ENCODE measurements around the gene RAB20. TPM values are rescaled to one million over a fixed set of nuclear protein-coding genes. Genes with fewer than 3 reads are reported as not detected.

Gene RAB20
- total and polyA plus RNA-seq, 2 donors (not counting 1 experiment from before 2014, with no cell fraction given): 2.4 to 4.6 TPM

DNA sequence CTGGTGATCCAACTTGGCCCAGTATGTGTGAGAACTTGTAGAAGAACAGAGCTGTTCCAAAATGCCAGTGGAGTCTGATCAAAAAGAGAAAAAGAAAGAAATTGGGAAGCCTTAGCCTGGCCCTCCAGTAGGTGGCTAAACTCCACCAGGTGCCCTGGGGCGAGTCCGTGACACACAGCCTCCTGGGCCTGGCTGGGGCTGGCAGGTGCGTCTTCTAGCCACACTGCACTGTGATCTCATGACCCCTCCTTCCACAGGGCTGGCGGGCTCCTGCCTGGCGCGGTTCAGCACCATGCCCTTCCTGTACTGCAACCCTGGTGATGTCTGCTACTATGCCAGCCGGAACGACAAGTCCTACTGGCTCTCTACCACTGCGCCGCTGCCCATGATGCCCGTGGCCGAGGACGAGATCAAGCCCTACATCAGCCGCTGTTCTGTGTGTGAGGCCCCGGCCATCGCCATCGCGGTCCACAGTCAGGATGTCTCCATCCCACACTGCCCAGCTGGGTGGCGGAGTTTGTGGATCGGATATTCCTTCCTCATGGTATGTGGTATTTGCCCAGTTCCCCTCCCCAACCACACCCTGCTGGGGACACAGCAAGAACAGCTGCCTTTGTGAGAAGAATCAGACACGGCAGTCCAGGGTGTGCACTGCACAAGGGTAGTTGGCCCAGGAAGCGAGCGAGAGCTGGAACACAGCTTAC is 53.7 kb downstream of the RAB20 start:
- DNase-seq: no peak
- Histone ChIP-seq H3K27me3 (replicated peaks in 1 of 4; ENCODE audit: control extremely low read depth in 1 of 4, control insufficient read depth in 3 of 4, insufficient read depth in 4 of 4, low read length in 3 of 4) (no peaks in the 10 kb centered on the region), H3K9me3 (ENCODE audit: control extremely low read depth in 1 of 3, control insufficient read depth in 2 of 3, insufficient read depth in 1 of 3, low read length in 2 of 3) (no peaks in the 10 kb centered on the region), H3K4me3 (ENCODE audit: control extremely low read depth in 1 of 5, extremely low read depth in 1 of 5, insufficient read depth in 1 of 5, low read depth in 2 of 5, low read length in 4 of 5) (no peak overlapping the region), H3K36me3 (replicated peaks in 1 of 2; ENCODE audit: control extremely low read depth in 1 of 2, control insufficient read depth in 1 of 2, extremely low read depth in 1 of 2, insufficient read depth in 2 of 2, low read length in 1 of 2) (no peaks in the 10 kb centered on the region), H3K4me1 (ENCODE audit: control insufficient read depth in 2 of 2, insufficient read depth in 2 of 2, low read length in 2 of 2) (no peaks in the 10 kb centered on the region), H3K79me2 (ENCODE audit: control insufficient read depth, insufficient read depth, low read length) (no peaks in the 10 kb centered on the region), H3K4me2 (replicated peaks; ENCODE audit: low read depth, low read length, poor library complexity, severe bottlenecking) (no peak overlapping the region), H2AFZ (ENCODE audit: insufficient read depth, low read depth, low read length, poor library complexity, severe bottlenecking) (no peak overlapping the region), H3K9ac (ENCODE audit: low read length) (no peak overlapping the region), H3K27ac (ENCODE audit: low read length in 2 of 2) (no peak overlapping the region), H4K20me1 (ENCODE audit: control insufficient read depth, insufficient read depth, low read length, poor library complexity, severe bottlenecking) (no peaks in the 10 kb centered on the region)
- ATAC-seq (ENCODE audit: low read depth): no peak
- intact Hi-C loops (cut with micrococcal nuclease): no loop called here
- ChIA-PET CTCF (no interaction called here), POLR2A (no interaction called here)
- H3K9me3 Mint-ChIP-seq (ENCODE audit: insufficient read depth): no peaks in the 10 kb centered on the region
- H3K27me3 Mint-ChIP-seq: peaks cover 4% of the 10 kb centered on the region
- 89% methylated on average over 21 of the region's 23 CpGs for WGBS (ENCODE audit: insufficient coverage)
- no peak overlapping the region for H3K4me3 Mint-ChIP-seq
- peaks cover 4% of the 10 kb centered on the region for H3K4me1 Mint-ChIP-seq
- H3K27ac Mint-ChIP-seq: no peak overlapping the region
- TF ChIP-seq EZH2 (IDR thresholded peaks at IDR 0.05; ENCODE audit: borderline replicate concordance, insufficient read depth, low read depth, low read length, poor library complexity, severe bottlenecking): no peak
- no peak for TF ChIP-seq CTCF (IDR thresholded peaks at IDR 0.05)

- ChIA-PET POLR2A (no interaction called here), CTCF (no interaction called here)
- Histone ChIP-seq H3K36me3 (replicated peaks in 1 of 2; ENCODE audit: control extremely low read depth in 1 of 2, control insufficient read depth in 1 of 2, extremely low read depth in 1 of 2, insufficient read depth in 2 of 2, low read length in 1 of 2) (no peaks in the 10 kb centered on the region), H3K79me2 (ENCODE audit: control insufficient read depth, insufficient read depth, low read length) (no peaks in the 10 kb centered on the region), H3K9me3 (ENCODE audit: control extremely low read depth in 1 of 3, control insufficient read depth in 2 of 3, insufficient read depth in 1 of 3, low read length in 2 of 3) (no peaks in the 10 kb centered on the region), H4K20me1 (ENCODE audit: control insufficient read depth, insufficient read depth, low read length, poor library complexity, severe bottlenecking) (no peaks in the 10 kb centered on the region), H3K9ac (ENCODE audit: low read length) (no peak overlapping the region), H3K4me2 (replicated peaks; ENCODE audit: low read depth, low read length, poor library complexity, severe bottlenecking) (no peak overlapping the region), H3K27ac (ENCODE audit: low read length in 2 of 2) (no peak overlapping the region), H3K27me3 (replicated peaks in 1 of 4; ENCODE audit: control extremely low read depth in 1 of 4, control insufficient read depth in 3 of 4, insufficient read depth in 4 of 4, low read length in 3 of 4) (no peaks in the 10 kb centered on the region), H3K4me3 (ENCODE audit: control extremely low read depth in 1 of 5, extremely low read depth in 1 of 5, insufficient read depth in 1 of 5, low read depth in 2 of 5, low read length in 4 of 5) (no peak overlapping the region), H2AFZ (ENCODE audit: insufficient read depth, low read depth, low read length, poor library complexity, severe bottlenecking) (no peak overlapping the region), H3K4me1 (ENCODE audit: control insufficient read depth in 2 of 2, insufficient read depth in 2 of 2, low read length in 2 of 2) (no peaks in the 10 kb centered on the region)
- H3K4me3 Mint-ChIP-seq: no peak overlapping the region
- DNase-seq: no peak
- peaks cover 5% of the 10 kb centered on the region for H3K27me3 Mint-ChIP-seq
- H3K27ac Mint-ChIP-seq: no peak overlapping the region
- intact Hi-C loops (cut with micrococcal nuclease): no loop called here
- 77% methylated on average over 11 of the region's 17 CpGs for WGBS (ENCODE audit: insufficient coverage)
- no peaks in the 10 kb centered on the region for H3K9me3 Mint-ChIP-seq (ENCODE audit: insufficient read depth)
- H3K4me1 Mint-ChIP-seq: peaks cover 4% of the 10 kb centered on the region
- no peak for TF ChIP-seq CTCF (IDR thresholded peaks at IDR 0.05)
- TF ChIP-seq EZH2 (IDR thresholded peaks at IDR 0.05; ENCODE audit: borderline replicate concordance, insufficient read depth, low read depth, low read length, poor library complexity, severe bottlenecking): no peak
- no peak for ATAC-seq (ENCODE audit: low read depth)
Observed at GRCh38 chr13:110506859-110507566, 54.5 kb downstream of the RAB20 start.
